ENCODE data around the gene JUP. TPM values are rescaled to one million over a fixed set of nuclear protein-coding genes. Genes with fewer than 3 reads are reported as not detected.

The JUP gene
- total RNA-seq, 1 experiment from 2014 or later = 27.5 TPM

GRCh38 chr17:41758601-41759000, 27.9 kb downstream of the JUP start:
- DNase-seq (ENCODE audit: low read depth) = no peak

GRCh38 chr17:41754066-41754465, 32.4 kb downstream of the JUP start:
- DNase-seq (ENCODE audit: low read depth) = no peak

GRCh38 chr17:41751288-41751687, 35.2 kb downstream of the JUP start:
- DNase-seq (ENCODE audit: low read depth) = no peak

- DNase-seq (ENCODE audit: low read depth) = no peak
Observed at GRCh38 chr17:41750862-41751261, 35.6 kb downstream of the JUP start.

- DNase-seq (ENCODE audit: low read depth) = no peak
Observed at GRCh38 chr17:41748275-41748674, 38.2 kb downstream of the JUP start.

GRCh38 chr17:41741709-41742108, 44.8 kb downstream of the JUP start:
- DNase-seq (ENCODE audit: low read depth) = no peak

GRCh38 chr17:41740506-41740905, 46.0 kb downstream of the JUP start:
- DNase-seq (ENCODE audit: low read depth) = no peak

GRCh38 chr17:41739661-41740352, 46.7 kb downstream of the JUP start:
- no peak for DNase-seq (ENCODE audit: low read depth)

GRCh38 chr17:41738801-41739112, 47.8 kb downstream of the JUP start:
- no peak for DNase-seq (ENCODE audit: low read depth)

- peak; percentile 67 for DNase-seq (ENCODE audit: low read depth)
Observed at GRCh38 chr17:41738077-41738800, 48.3 kb downstream of the JUP start.

GRCh38 chr17:41737680-41738023, 48.9 kb downstream of the JUP start:
- peak; percentile 60 for DNase-seq (ENCODE audit: low read depth)

- peak; percentile 28 for DNase-seq (ENCODE audit: low read depth)
Observed at GRCh38 chr17:41736983-41737679, 49.4 kb downstream of the JUP start.

GRCh38 chr17:41735744-41736143, 50.8 kb downstream of the JUP start:
- DNase-seq (ENCODE audit: low read depth) = no peak

- DNase-seq (ENCODE audit: low read depth) = no peak
Observed at GRCh38 chr17:41734949-41735313, 51.6 kb downstream of the JUP start.

GRCh38 chr17:41734139-41734948, 52.2 kb downstream of the JUP start, which contains the start of gene HAP1:
Gene HAP1, minus strand, starts transcription at chr17:41734643. Its CDS starts 9 bp downstream, at chr17:41734634.
- DNase-seq (ENCODE audit: low read depth) = no peak

- DNase-seq (ENCODE audit: low read depth) = no peak
Observed at GRCh38 chr17:41733348-41734138, 53.0 kb downstream of the JUP start.

GRCh38 chr17:41731836-41732235, 54.7 kb downstream of the JUP start:
- DNase-seq (ENCODE audit: low read depth) = no peak

- no peak for DNase-seq (ENCODE audit: low read depth)
Observed at GRCh38 chr17:41730479-41730878, 56.0 kb downstream of the JUP start.

GRCh38 chr17:41728056-41728455, 58.5 kb downstream of the JUP start:
- DNase-seq (ENCODE audit: low read depth) = no peak

- DNase-seq (ENCODE audit: low read depth) = no peak
Observed at GRCh38 chr17:41725134-41725533, 61.4 kb downstream of the JUP start.

GRCh38 chr17:41724476-41725050, 61.9 kb downstream of the JUP start:
- DNase-seq (ENCODE audit: low read depth) = no peak

All from RPMI7951 (cell line).